Measurements from ENCODE around the gene HOXA2.

Gene HOXA2

GRCh38 chr7:27141137-27141922 is 38.8 kb upstream of the HOXA2 start:
- DNase-seq, result no peak

GRCh38 chr7:27140126-27140857 is 37.8 kb upstream of the HOXA2 start:
- DNase-seq, result peak; percentile 23

GRCh38 chr7:27139334-27140125 is 37.0 kb upstream of the HOXA2 start:
- DNase-seq, result peak; percentile 34

- DNase-seq, result no peak
Observed at GRCh38 chr7:27138985-27139333, 36.5 kb upstream of the HOXA2 start.

GRCh38 chr7:27138472-27138871 is 36.0 kb upstream of the HOXA2 start:
- DNase-seq, result no peak

GRCh38 chr7:27137640-27138315 is 35.3 kb upstream of the HOXA2 start:
- DNase-seq, result no peak

GRCh38 chr7:27134392-27134791 is 31.9 kb upstream of the HOXA2 start:
- no peak for DNase-seq

GRCh38 chr7:27133409-27134231 is 31.1 kb upstream of the HOXA2 start:
- no peak for DNase-seq

GRCh38 chr7:27132978-27133377 is 30.5 kb upstream of the HOXA2 start:
- no peak for DNase-seq

GRCh38 chr7:27132214-27132613 is 29.7 kb upstream of the HOXA2 start:
- no peak for DNase-seq

- DNase-seq, result no peak
Observed at GRCh38 chr7:27131390-27131819, 28.9 kb upstream of the HOXA2 start.

GRCh38 chr7:27130540-27131389 is 28.3 kb upstream of the HOXA2 start, which contains the start of gene HOXA4:
HOXA4 (minus strand) TSS chr7:27130757; CDS start chr7:27130733, 24 bp downstream.
- DNase-seq, result peak; percentile 76

- DNase-seq, result no peak
Observed at GRCh38 chr7:27129729-27130539, 27.5 kb upstream of the HOXA2 start.

- DNase-seq, result no peak
Observed at GRCh38 chr7:27128776-27129728, 26.6 kb upstream of the HOXA2 start.

GRCh38 chr7:27128034-27128433 is 25.6 kb upstream of the HOXA2 start:
- no peak for DNase-seq

- no peak for DNase-seq
Observed at GRCh38 chr7:27126596-27127327, 24.3 kb upstream of the HOXA2 start.

- no peak for DNase-seq
Observed at GRCh38 chr7:27125986-27126394, 23.5 kb upstream of the HOXA2 start.
